Neuronal stem cell (in vitro differentiated cells): ENCODE results near the gene COL6A1.
A peak's percentile ranks its signal among the peaks of the same experiment; 100 is the strongest.

Source experiments
- DNase-seq: peaks from one replicate; pipeline ENCODE4 v3.0.0-alpha.2; 2013; ENCODE audit warnings: low spot score
- H2AFZ ChIP-seq: one replicate; pipeline ENCODE4 v1.6.1; 2013; ENCODE audit warnings: mild to moderate bottlenecking, low read length, inconsistent platforms
- H2AK5ac ChIP-seq: 2 replicates; pipeline ENCODE4 v1.6.1; 2013; ENCODE audit warnings: low read depth, mild to moderate bottlenecking, inconsistent platforms, low read length, moderate library complexity, mixed read lengths
- H2BK120ac ChIP-seq: 2 replicates; pipeline ENCODE4 v1.6.1; 2013; ENCODE audit warnings: low read depth, mild to moderate bottlenecking, inconsistent platforms, low read length, moderate library complexity, mixed read lengths
- H2BK12ac ChIP-seq: one replicate; pipeline ENCODE4 v1.6.1; 2013; ENCODE audit warnings: low read length, inconsistent platforms
- H2BK15ac ChIP-seq: 2 replicates; pipeline ENCODE4 v1.6.1; 2013; ENCODE audit warnings: mild to moderate bottlenecking, low read length, inconsistent platforms, mixed read lengths
- H2BK5ac ChIP-seq: one replicate; pipeline ENCODE4 v1.6.1; 2013; ENCODE audit warnings: inconsistent platforms, mild to moderate bottlenecking, low read length, moderate library complexity
- H3K14ac ChIP-seq: one replicate; pipeline ENCODE4 v1.6.1; 2013; ENCODE audit warnings: low read length, inconsistent platforms
- H3K18ac ChIP-seq: 2 replicates; pipeline ENCODE4 v1.6.1; 2013; ENCODE audit warnings: low read length, inconsistent platforms
- H3K23ac ChIP-seq: 2 replicates; pipeline ENCODE4 v1.6.1; 2013; ENCODE audit warnings: low read depth, mild to moderate bottlenecking, mixed read lengths, low read length, inconsistent platforms; ENCODE audit not compliant: poor library complexity
- H3K27ac ChIP-seq: replicated peaks from 3 replicates; pipeline ENCODE4 v1.5.1; 2013; ENCODE audit warnings: low read length, inconsistent platforms
- H3K27me3 ChIP-seq, 3 experiments: 2 replicates each; pipeline ENCODE4 v1.6.1; 2013; ENCODE audit warnings: low read length in 3 of 3, mild to moderate bottlenecking in 2 of 3, inconsistent platforms in 1 of 3, low read depth in 1 of 3, mixed read lengths in 1 of 3, moderate library complexity in 1 of 3; ENCODE audit not compliant: control insufficient read depth in 3 of 3, insufficient read depth in 3 of 3
- H3K36me3 ChIP-seq, 2 donors: replicated peaks in 1 of 2; 2 replicates each; pipeline ENCODE4 v1.6.1; 2013; ENCODE audit warnings: low read length in 2 of 2; ENCODE audit not compliant: control insufficient read depth in 2 of 2, insufficient read depth in 2 of 2
- H3K4ac ChIP-seq: 2 replicates; pipeline ENCODE4 v1.6.1; 2013; ENCODE audit warnings: inconsistent platforms, mild to moderate bottlenecking, low read length, moderate library complexity
- H3K4me1 ChIP-seq, 2 donors: 1 replicate in 1 of 2; 2 replicates in 1 of 2; pipeline ENCODE4 v1.6.1; 2013; ENCODE audit warnings: low read length in 2 of 2, low read depth in 1 of 2; ENCODE audit not compliant: control insufficient read depth in 2 of 2, insufficient read depth in 1 of 2
- H3K4me2 ChIP-seq: one replicate; pipeline ENCODE4 v1.6.1; 2013; ENCODE audit warnings: mild to moderate bottlenecking, low read length, inconsistent platforms; ENCODE audit not compliant: insufficient read depth, poor library complexity, severe bottlenecking
- H3K4me3 ChIP-seq, 2 donors: 2 replicates each; pipeline ENCODE4 v1.5.1; 2013; ENCODE audit warnings: low read length in 2 of 2, mild to moderate bottlenecking in 2 of 2, inconsistent platforms in 1 of 2, moderate library complexity in 1 of 2
- H3K79me1 ChIP-seq: one replicate; pipeline ENCODE4 v1.6.1; 2013; ENCODE audit warnings: low read depth, mild to moderate bottlenecking, inconsistent platforms, low read length, moderate library complexity
- H3K9ac ChIP-seq: one replicate; pipeline ENCODE4 v1.6.1; 2013; ENCODE audit warnings: mild to moderate bottlenecking, low read depth, low read length, inconsistent platforms; ENCODE audit not compliant: poor library complexity
- H3K9me3 ChIP-seq, 2 donors: replicated peaks in 1 of 2; 2 replicates each; pipeline versions ENCODE3 to v1.6.1; 2013; ENCODE audit warnings: low read length in 2 of 2, mild to moderate bottlenecking in 2 of 2, inconsistent platforms in 1 of 2, low read depth in 1 of 2, mixed read lengths in 1 of 2, moderate library complexity in 1 of 2; ENCODE audit not compliant: control insufficient read depth in 2 of 2, insufficient read depth in 1 of 2
- H4K8ac ChIP-seq: one replicate; pipeline ENCODE4 v1.6.1; 2013; ENCODE audit warnings: low read depth, mild to moderate bottlenecking, inconsistent platforms, low read length, moderate library complexity
- H4K91ac ChIP-seq: one replicate; pipeline ENCODE4 v1.6.1; 2013; ENCODE audit warnings: low read length, low read depth, mild to moderate bottlenecking, inconsistent platforms; ENCODE audit not compliant: poor library complexity
- WGBS, 2 donors: extraction: QIAGEN DNeasy Blood & Tissue Kit; methylation state at CpG; one replicate each; pipeline ENCODE4 v1.1.7; 2013; ENCODE audit warnings: missing lambda C conversion rate in 2 of 2, mixed read lengths in 1 of 2; ENCODE audit not compliant: insufficient read length in 2 of 2, insufficient replicate concordance in 1 of 2; ENCODE audit errors: extremely low coverage in 2 of 2; 5-methylcytosine and 5-hydroxymethylcytosine counted together

The COL6A1 gene

DNA sequence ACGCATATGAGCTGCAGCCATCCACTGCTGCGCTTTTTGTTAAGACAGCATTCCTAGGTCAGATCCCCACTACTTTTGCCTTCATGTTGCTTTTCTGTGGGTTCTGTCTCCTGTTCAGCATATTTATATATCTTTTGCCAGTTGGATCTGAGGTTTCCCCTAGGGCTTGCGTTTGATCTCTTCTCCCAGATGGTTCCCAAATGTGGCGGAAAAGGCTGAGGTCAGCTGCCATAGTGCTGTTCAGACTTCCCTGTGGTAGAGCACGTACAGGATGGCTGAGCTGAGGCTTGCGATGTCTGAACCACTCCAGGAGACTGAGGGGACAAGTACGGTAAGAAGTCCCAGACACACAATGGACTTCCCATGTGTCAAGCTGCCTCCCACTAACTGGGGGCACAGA, 39.8 kb downstream of the COL6A1 start:
- H2BK120ac ChIP-seq = no peak overlapping the region
- H3K27ac ChIP-seq = no peak overlapping the region
- H2BK12ac ChIP-seq = no peak overlapping the region
- H3K27me3 ChIP-seq = no peaks in the 10 kb centered on the region
- H2BK15ac ChIP-seq = no peak overlapping the region
- no peak overlapping the region for H3K14ac ChIP-seq
- no peak overlapping the region for H3K9ac ChIP-seq
- H3K18ac ChIP-seq = no peak overlapping the region
- H4K91ac ChIP-seq = peak overlapping the region; percentile 17
- no peak for DNase-seq
- no CpG with 5 or more reads among the region's 7 CpGs for whole genome bisulfite sequencing, 2 donors
- H3K4me3 ChIP-seq = no peak overlapping the region
- H3K4me1 ChIP-seq = peaks cover 0 to 14% of the 10 kb centered on the region in 2 donors
- no peak overlapping the region for H3K4ac ChIP-seq
- H4K8ac ChIP-seq = no peak overlapping the region
- no peaks in the 10 kb centered on the region for H3K79me1 ChIP-seq
- H2AK5ac ChIP-seq = no peak overlapping the region
- no peak overlapping the region for H3K23ac ChIP-seq
- no peak overlapping the region for H2AFZ ChIP-seq
- no peaks in the 10 kb centered on the region for H3K36me3 ChIP-seq
- H3K9me3 ChIP-seq = no peaks in the 10 kb centered on the region
- H3K4me2 ChIP-seq = no peak overlapping the region
- H2BK5ac ChIP-seq = no peak overlapping the region

DNA sequence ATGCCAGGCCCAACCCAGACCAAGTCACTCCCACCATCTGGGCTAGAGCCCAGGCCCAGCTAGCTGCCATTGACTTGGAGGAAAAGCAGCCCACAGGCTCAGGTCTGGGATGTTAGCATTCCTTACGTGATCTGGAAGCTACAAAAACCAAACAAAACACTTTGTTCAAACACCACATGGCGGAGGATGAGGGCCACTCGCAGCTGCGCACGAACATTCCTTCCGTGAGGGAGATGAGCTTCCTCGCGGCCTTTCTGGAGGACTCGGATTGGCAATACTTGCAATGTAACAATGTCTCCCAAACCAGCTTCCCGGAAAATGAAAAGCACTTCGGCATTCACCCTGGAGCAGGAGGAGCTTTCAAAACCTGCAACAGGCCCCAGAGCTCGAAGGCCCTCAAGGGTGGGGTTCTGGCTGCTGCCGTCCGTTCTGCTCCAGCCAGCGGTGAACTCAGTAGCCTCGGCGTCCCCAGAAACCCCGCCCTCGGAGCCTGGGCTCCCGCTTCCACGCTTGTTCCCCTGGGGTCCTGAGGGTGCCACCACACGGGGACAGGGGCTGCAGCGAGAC, 40.5 kb downstream of the COL6A1 start:
- Histone ChIP-seq H3K9ac (no peak overlapping the region), H3K36me3 (no peaks in the 10 kb centered on the region), H2AK5ac (peak overlapping the region; percentile 44), H3K23ac (no peak overlapping the region), H3K14ac (no peak overlapping the region), H2BK120ac (no peak overlapping the region), H3K27ac (no peak overlapping the region), H3K4me3 (no peak overlapping the region), H2BK12ac (no peak overlapping the region), H2BK15ac (peak overlapping the region; percentile 91), H3K4me2 (no peak overlapping the region), H3K4me1 (peaks cover 0 to 14% of the 10 kb centered on the region in 2 donors), H3K4ac (no peak overlapping the region), H4K91ac (no peak overlapping the region), H3K27me3 (no peaks in the 10 kb centered on the region), H3K79me1 (no peaks in the 10 kb centered on the region), H3K18ac (peak overlapping the region; percentile 65), H4K8ac (no peak overlapping the region), H2BK5ac (peak overlapping the region; percentile 88), H3K9me3 (no peaks in the 10 kb centered on the region), H2AFZ (peak overlapping the region; percentile 32)
- no peak for DNase-seq
- WGBS, 2 donors = no CpG with 5 or more reads among the region's 23 CpGs

DNA sequence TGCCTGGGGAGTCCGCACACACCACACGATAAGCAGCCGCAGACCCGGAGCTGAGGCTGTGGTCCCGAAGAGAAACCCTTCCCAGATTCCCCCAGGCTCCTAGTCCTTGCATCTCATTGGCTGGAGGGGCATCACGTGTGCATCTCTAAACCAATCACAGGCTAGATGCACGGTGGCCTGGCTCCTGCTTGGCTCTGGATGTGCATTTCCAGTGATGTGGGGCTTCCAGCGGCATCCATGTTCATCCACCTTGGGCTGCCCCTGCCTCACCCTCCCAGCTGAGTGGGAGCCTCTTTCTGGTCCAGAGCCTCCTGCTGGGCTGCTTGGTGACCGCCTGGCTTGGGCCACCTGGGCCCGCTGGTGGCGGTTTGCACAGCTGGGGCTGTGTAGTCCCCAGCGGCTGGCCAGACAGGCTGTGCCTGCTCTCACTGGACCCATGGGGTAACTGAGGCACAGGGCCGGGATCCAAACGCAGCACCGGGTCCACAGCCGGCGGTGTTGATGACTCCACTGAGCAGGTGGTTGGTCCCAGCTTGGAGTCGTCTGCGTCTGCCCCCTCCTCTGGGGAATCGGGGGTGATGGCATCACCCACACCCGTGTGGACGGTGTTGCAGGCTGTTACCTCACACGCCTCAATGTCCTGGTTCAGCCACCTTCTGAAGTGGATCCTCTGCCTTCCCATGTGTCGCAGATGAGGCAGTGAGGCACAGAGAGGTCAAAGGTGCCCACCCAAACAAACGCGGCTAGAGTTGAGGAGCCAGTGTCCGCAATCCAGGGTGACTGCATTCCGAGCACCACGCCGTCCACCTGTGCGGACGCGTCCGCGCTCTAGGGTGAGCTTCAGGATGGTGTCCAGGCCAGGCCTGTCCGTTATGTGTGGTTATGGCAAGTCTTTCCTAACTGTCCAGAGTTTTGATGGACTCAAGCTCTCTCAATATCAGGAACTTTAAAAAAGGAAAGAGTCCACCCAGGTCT, 41.3 kb downstream of the COL6A1 start:
- H3K9ac ChIP-seq = peak overlapping the region; percentile 9
- H3K4me3 ChIP-seq = no peak overlapping the region
- H3K4me1 ChIP-seq = peaks cover 0 to 14% of the 10 kb centered on the region in 2 donors
- H4K91ac ChIP-seq = no peak overlapping the region
- H2AK5ac ChIP-seq = peak overlapping the region; percentile 44
- H3K4me2 ChIP-seq = no peak overlapping the region
- H3K4ac ChIP-seq = no peak overlapping the region
- peak overlapping the region; percentile 16 for H2BK120ac ChIP-seq
- peak overlapping the region; percentile 91 for H2BK15ac ChIP-seq
- no peak overlapping the region for H4K8ac ChIP-seq
- H3K23ac ChIP-seq = peak overlapping the region; percentile 48
- H3K27me3 ChIP-seq = no peaks in the 10 kb centered on the region
- H2BK12ac ChIP-seq = peak overlapping the region; percentile 30
- H3K18ac ChIP-seq = peak overlapping the region; percentile 65
- no CpG with 5 or more reads among the region's 36 CpGs for WGBS, 2 donors
- no peaks in the 10 kb centered on the region for H3K36me3 ChIP-seq
- DNase-seq = no peak
- H3K14ac ChIP-seq = no peak overlapping the region
- H3K9me3 ChIP-seq = no peaks in the 10 kb centered on the region
- no peaks in the 10 kb centered on the region for H3K79me1 ChIP-seq
- H2BK5ac ChIP-seq = peak overlapping the region; percentile 88
- no peak overlapping the region for H3K27ac ChIP-seq
- peak overlapping the region; percentile 32 for H2AFZ ChIP-seq

DNA sequence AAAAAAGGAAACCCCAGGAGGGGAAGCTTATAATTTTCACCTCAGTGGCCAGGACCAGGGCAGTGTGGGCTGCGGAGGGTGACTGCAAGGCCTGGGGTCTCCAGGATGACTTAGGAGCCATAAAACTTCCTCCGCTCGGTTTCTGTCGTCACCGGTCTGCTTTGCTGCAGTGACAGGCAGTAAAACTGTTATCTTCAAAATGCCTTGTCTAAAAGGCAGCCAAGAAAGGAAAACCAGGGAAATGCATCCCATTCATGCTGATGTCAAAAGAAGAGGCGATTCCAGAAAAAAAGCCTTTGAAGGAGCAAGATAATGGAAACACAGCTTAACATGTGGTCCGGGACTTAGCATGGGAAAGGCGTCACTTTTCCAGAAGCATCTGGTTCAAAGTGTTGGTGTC, 42.0 kb downstream of the COL6A1 start:
- no peak overlapping the region for H3K18ac ChIP-seq
- no peaks in the 10 kb centered on the region for H3K79me1 ChIP-seq
- no peak overlapping the region for H2BK120ac ChIP-seq
- no CpG with 5 or more reads among the region's 8 CpGs for WGBS, 2 donors
- H3K27me3 ChIP-seq = no peaks in the 10 kb centered on the region
- H3K27ac ChIP-seq = no peak overlapping the region
- no peaks in the 10 kb centered on the region for H3K36me3 ChIP-seq
- H3K4me2 ChIP-seq = no peak overlapping the region
- peak overlapping the region; percentile 88 for H2BK5ac ChIP-seq
- no peak overlapping the region for H2BK12ac ChIP-seq
- H3K4me1 ChIP-seq = peaks cover 0 to 14% of the 10 kb centered on the region in 2 donors
- H4K91ac ChIP-seq = no peak overlapping the region
- H3K4me3 ChIP-seq = no peak overlapping the region
- H3K4ac ChIP-seq = no peak overlapping the region
- H3K23ac ChIP-seq = no peak overlapping the region
- no peak for DNase-seq
- H4K8ac ChIP-seq = no peak overlapping the region
- no peak overlapping the region for H3K14ac ChIP-seq
- no peak overlapping the region for H2AFZ ChIP-seq
- no peak overlapping the region for H2BK15ac ChIP-seq
- H3K9me3 ChIP-seq = no peaks in the 10 kb centered on the region
- no peak overlapping the region for H2AK5ac ChIP-seq
- no peak overlapping the region for H3K9ac ChIP-seq
